Measurements from ENCODE around the gene IREB2.

The IREB2 gene

DNA sequence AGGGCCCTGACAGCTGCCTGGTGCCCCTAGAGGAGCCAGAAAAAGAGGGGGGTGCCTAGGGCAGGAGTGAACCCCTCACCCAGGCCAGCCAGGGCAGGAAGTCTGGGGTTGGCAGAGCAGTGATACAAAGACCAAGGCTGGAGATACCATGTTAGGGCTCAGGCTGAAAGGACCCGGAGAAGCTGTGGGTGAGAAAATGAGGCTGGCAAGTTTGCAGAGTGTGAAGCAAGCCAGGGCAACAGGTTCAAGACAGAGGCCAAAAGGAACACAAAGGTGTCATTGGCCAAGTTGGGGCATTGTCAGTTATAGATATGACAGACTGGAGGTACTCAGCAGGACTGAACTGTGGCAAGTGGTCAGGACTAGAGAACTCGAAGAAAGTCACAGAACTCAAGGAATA lies 40.6 kb upstream of the IREB2 start:
- Histone ChIP-seq H4K20me1 (ENCODE audit: insufficient read depth) (no peaks in the 10 kb centered on the region), H3K36me3 (ENCODE audit: insufficient read depth) (no peaks in the 10 kb centered on the region), H3K9ac (no peak overlapping the region), H3K27ac (no peak overlapping the region), H2AFZ (ENCODE audit: low read depth) (no peak overlapping the region), H3K27me3 (ENCODE audit: insufficient read depth, low read depth) (no peaks in the 10 kb centered on the region), H3K4me3 (IDR thresholded peaks at IDR 0.05; ENCODE audit: insufficient read depth, low read depth, low read length) (no peak overlapping the region), H3K4me1 (ENCODE audit: low read depth, poor library complexity, severe bottlenecking) (no peaks in the 10 kb centered on the region), H3K4me2 (no peak overlapping the region), H3K79me2 (ENCODE audit: insufficient read depth, low read depth) (no peaks in the 10 kb centered on the region)
- TF ChIP-seq, protein P1, sequence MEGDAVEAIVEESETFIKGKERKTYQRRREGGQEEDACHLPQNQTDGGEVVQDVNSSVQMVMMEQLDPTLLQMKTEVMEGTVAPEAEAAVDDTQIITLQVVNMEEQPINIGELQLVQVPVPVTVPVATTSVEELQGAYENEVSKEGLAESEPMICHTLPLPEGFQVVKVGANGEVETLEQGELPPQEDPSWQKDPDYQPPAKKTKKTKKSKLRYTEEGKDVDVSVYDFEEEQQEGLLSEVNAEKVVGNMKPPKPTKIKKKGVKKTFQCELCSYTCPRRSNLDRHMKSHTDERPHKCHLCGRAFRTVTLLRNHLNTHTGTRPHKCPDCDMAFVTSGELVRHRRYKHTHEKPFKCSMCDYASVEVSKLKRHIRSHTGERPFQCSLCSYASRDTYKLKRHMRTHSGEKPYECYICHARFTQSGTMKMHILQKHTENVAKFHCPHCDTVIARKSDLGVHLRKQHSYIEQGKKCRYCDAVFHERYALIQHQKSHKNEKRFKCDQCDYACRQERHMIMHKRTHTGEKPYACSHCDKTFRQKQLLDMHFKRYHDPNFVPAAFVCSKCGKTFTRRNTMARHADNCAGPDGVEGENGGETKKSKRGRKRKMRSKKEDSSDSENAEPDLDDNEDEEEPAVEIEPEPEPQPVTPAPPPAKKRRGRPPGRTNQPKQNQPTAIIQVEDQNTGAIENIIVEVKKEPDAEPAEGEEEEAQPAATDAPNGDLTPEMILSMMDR (conservative IDR thresholded peaks at IDR 0.05; ENCODE audit: low read depth, low read length): no peak

DNA sequence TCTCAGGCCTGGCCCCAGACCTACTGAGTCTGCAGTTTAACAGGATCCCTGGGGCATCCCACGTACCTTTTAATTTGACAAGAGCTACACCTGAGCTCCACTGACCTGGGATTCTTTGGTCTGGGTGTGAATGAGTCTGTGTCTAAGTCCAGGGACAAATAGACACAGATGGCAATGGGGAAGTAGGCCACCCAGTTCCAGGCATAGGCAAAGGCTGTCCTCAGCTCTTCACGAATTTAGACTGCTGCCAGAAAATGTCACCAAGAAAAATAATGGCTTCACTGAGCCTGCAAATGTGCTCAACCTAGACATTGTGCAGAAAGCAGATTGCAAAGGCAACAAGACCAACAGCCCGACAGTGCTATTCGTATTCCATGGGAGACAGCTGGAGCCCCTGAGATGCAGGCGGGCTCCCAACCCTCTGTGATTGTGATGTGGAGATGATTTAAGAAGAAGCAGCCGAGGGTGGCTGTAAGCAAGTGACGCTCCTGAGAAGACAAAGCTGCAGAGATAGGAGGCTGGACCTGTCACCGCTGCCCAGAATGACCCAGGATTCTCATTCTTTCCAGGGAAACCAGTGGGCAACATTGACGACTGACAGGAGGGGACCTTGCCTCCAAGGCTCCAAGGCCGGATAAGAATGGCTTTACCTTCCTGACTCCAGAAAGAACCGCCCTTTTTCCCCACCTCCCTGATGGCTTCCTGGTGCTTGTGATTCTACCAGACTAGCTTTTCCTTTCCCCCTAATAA lies 39.8 kb upstream of the IREB2 start:
- H4K20me1 ChIP-seq (ENCODE audit: insufficient read depth): no peaks in the 10 kb centered on the region
- H3K27ac ChIP-seq: no peak overlapping the region
- H3K4me3 ChIP-seq (IDR thresholded peaks at IDR 0.05; ENCODE audit: insufficient read depth, low read depth, low read length): no peak overlapping the region
- no peaks in the 10 kb centered on the region for H3K36me3 ChIP-seq (ENCODE audit: insufficient read depth)
- H2AFZ ChIP-seq (ENCODE audit: low read depth): no peak overlapping the region
- H3K4me1 ChIP-seq (ENCODE audit: low read depth, poor library complexity, severe bottlenecking): no peaks in the 10 kb centered on the region
- H3K27me3 ChIP-seq (ENCODE audit: insufficient read depth, low read depth): no peaks in the 10 kb centered on the region
- TF ChIP-seq, protein P1 (conservative IDR thresholded peaks at IDR 0.05; ENCODE audit: low read depth, low read length): no peak
- no peak overlapping the region for H3K9ac ChIP-seq
- no peak overlapping the region for H3K4me2 ChIP-seq
- H3K79me2 ChIP-seq (ENCODE audit: insufficient read depth, low read depth): no peaks in the 10 kb centered on the region

DNA sequence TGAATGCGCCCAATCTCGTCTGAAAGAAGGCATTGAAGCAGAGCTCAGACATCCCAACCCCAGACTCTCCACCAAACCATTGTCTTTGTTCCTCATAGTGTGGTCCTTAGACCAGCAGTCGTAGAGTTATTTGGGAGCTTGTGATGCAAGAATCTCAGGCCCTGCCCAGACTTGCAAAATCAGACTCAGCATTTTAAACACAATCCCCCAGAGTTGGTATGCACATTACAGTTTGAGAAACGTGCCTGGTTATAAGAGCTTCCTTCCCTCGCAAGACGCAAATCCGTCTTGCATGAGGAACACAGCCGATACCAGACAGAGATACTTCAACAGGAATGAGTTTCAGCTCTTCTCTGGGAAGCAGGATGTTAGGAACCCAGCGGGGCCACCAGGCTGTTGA lies 38.9 kb upstream of the IREB2 start:
- Histone ChIP-seq H2AFZ (ENCODE audit: low read depth) (no peak overlapping the region), H3K36me3 (ENCODE audit: insufficient read depth) (no peaks in the 10 kb centered on the region), H4K20me1 (ENCODE audit: insufficient read depth) (no peaks in the 10 kb centered on the region), H3K4me1 (ENCODE audit: low read depth, poor library complexity, severe bottlenecking) (no peaks in the 10 kb centered on the region), H3K27me3 (ENCODE audit: insufficient read depth, low read depth) (no peaks in the 10 kb centered on the region), H3K4me2 (no peak overlapping the region), H3K9ac (no peak overlapping the region), H3K79me2 (ENCODE audit: insufficient read depth, low read depth) (no peaks in the 10 kb centered on the region), H3K27ac (no peak overlapping the region), H3K4me3 (IDR thresholded peaks at IDR 0.05; ENCODE audit: insufficient read depth, low read depth, low read length) (no peak overlapping the region)
- TF ChIP-seq, protein P1 (conservative IDR thresholded peaks at IDR 0.05; ENCODE audit: low read depth, low read length): no peak

DNA sequence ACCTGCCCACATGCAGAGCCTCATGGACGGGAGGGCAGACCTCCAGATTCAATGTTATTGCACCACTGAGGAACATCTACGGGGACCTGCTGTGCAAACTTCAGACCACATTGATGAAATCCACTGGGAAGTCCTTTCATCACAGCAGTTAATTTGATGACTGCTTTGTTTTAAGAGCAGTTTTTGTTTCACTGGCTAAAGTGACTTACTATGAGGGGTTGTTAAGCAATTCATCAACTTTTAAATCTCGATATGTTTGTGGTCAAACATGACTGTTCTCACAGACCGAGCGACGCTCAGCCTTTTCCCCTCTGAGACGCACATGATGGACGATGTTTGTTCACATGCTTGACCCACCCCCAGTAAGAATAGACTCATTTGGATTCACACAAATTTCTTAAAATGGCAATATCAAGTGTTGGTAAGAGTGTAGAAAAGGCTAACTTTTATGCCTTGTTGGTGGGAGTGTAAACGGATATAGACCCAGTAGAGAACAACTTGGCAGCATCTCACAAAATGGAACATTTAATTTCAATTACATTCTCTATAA lies 35.9 kb upstream of the IREB2 start:
- Histone ChIP-seq H3K4me2 (no peak overlapping the region), H3K79me2 (ENCODE audit: insufficient read depth, low read depth) (no peaks in the 10 kb centered on the region), H3K4me3 (IDR thresholded peaks at IDR 0.05; ENCODE audit: insufficient read depth, low read depth, low read length) (no peak overlapping the region), H3K4me1 (ENCODE audit: low read depth, poor library complexity, severe bottlenecking) (no peaks in the 10 kb centered on the region), H3K9ac (no peak overlapping the region), H3K27ac (no peak overlapping the region), H2AFZ (ENCODE audit: low read depth) (no peak overlapping the region), H4K20me1 (ENCODE audit: insufficient read depth) (no peaks in the 10 kb centered on the region), H3K36me3 (ENCODE audit: insufficient read depth) (no peaks in the 10 kb centered on the region), H3K27me3 (ENCODE audit: insufficient read depth, low read depth) (no peaks in the 10 kb centered on the region)
- TF ChIP-seq, protein P1 (conservative IDR thresholded peaks at IDR 0.05; ENCODE audit: low read depth, low read length): no peak
